Measurements from ENCODE around the gene RAPGEF2. TPM values are rescaled to one million over a fixed set of nuclear protein-coding genes. Genes with fewer than 3 reads are reported as not detected.

RAPGEF2 gene
- total and polyA plus RNA-seq, 10 of the 15 experiments (the other 5 are each of a cell fraction or from before 2014, with no cell fraction given): 0.31 to 24.0 (median 2.9) TPM

GRCh38 chr4:159169404-159170302 is 66.8 kb downstream of the RAPGEF2 start (continued):
- TF ChIP-seq NKRF (conservative IDR thresholded peaks at IDR 0.05): no peak
- no peak for TF ChIP-seq MYB (IDR thresholded peaks at IDR 0.05; ENCODE audit: borderline replicate concordance, low read depth, low read length)
- TF ChIP-seq PKNOX1 (IDR thresholded peaks at IDR 0.05): 0 out of 2 replicates have a peak, but pooled peaks have one; percentile 11
- TF ChIP-seq FOXM1 (IDR thresholded peaks at IDR 0.05; ENCODE audit: low read depth, low read length): 0 out of 2 replicates have a peak, but pooled peaks have one; percentile 42
- no peak for TF ChIP-seq MAX (IDR thresholded peaks at IDR 0.05; ENCODE audit: low read depth, low read length)
- TF ChIP-seq MEF2B (IDR thresholded peaks at IDR 0.05; ENCODE audit: partially characterized antibody, poor library complexity, severe bottlenecking): peak; percentile 62
- no peak for TF ChIP-seq STAT1 (conservative IDR thresholded peaks at IDR 0.05)
- TF ChIP-seq SPI1 (IDR thresholded peaks at IDR 0.05; ENCODE audit: borderline replicate concordance, insufficient read depth, low read depth, low read length): no peak
- no peak for TF ChIP-seq ZNF207 (IDR thresholded peaks at IDR 0.05; ENCODE audit: borderline replicate concordance)
- peak; percentile 63; the same call in 1 of the 2 replicates for TF ChIP-seq MTA2 (IDR thresholded peaks at IDR 0.05; ENCODE audit: low read depth)
- peak; percentile 66 for TF ChIP-seq MLLT1 (IDR thresholded peaks at IDR 0.05)
- peak; percentile 63; the same call in 1 of the 2 replicates for TF ChIP-seq PML (IDR thresholded peaks at IDR 0.05; ENCODE audit: low read length)
- TF ChIP-seq USF2 (IDR thresholded peaks at IDR 0.05; ENCODE audit: borderline replicate concordance, low read depth, low read length): no peak
- no peak for TF ChIP-seq RB1 (IDR thresholded peaks at IDR 0.05; ENCODE audit: borderline replicate concordance)
- peak; percentile 61; the same call in 1 of the 2 replicates for TF ChIP-seq ATF7 (IDR thresholded peaks at IDR 0.05; ENCODE audit: low read depth)
